Left ventricle myocardium inferior (tissue), 1 donor: ENCODE measurements around the gene CYBA. TPM values are rescaled to one million over a fixed set of nuclear protein-coding genes. Genes with fewer than 3 reads are reported as not detected.

Experiments used
- DNase-seq: peaks from one replicate; pipeline ENCODE4 v3.0.0-alpha.2; 2020
- H3K27ac ChIP-seq: fragments of 200-600 bp; replicated peaks from 2 replicates; pipeline ENCODE4 v1.8.0; 2021
- H3K27me3 ChIP-seq: fragments of 200-600 bp; 2 replicates; pipeline ENCODE4 v1.8.0; 2021; ENCODE audit warnings: low read depth
- H3K36me3 ChIP-seq: fragments of 200-600 bp; 2 replicates; pipeline ENCODE4 v1.8.0; 2021
- H3K4me1 ChIP-seq: fragments of 200-600 bp; 2 replicates; pipeline ENCODE4 v1.8.0; 2021
- H3K4me3 ChIP-seq: fragments of 200-600 bp; 2 replicates; pipeline ENCODE4 v1.8.0; 2021; ENCODE audit warnings: mild to moderate bottlenecking, moderate library complexity
- H3K9me3 ChIP-seq: fragments of 200-600 bp; replicated peaks from 2 replicates; pipeline ENCODE4 v1.8.0; 2021
- CTCF ChIP-seq: fragments of 200-600 bp; IDR thresholded peaks from 2 replicates; pipeline ENCODE4 v1.8.0; 2021; ENCODE audit warnings: antibody characterized with exemption, mild to moderate bottlenecking, borderline replicate concordance
- intact Hi-C: fragments of 100-400 bp; cut with micrococcal nuclease; formaldehyde crosslinking; loops from one replicate; pipeline ENCODE4 v1.11.0; 2022
- total RNA-seq: library from RNA; stranded (reverse); fragmentation: NEBNext Ultra II Directional; extraction: Animal tissue kit (Norgen Biotek cat#: 25700); gene quantifications from one replicate; pipeline ENCODE4 v1.2.1, GENCODE V29; 2021
- donor health status: DM: no; HTN: yes; CAD: no; lungs with severe emphysema.

Gene CYBA
- total RNA-seq, 1 donor from 2014 or later, result 42.6 TPM

- no peak for DNase-seq
- no peak for TF ChIP-seq CTCF
- Histone ChIP-seq H3K4me3 (no peak overlapping the region), H3K9me3 (no peaks in the 10 kb centered on the region), H3K27ac (no peak overlapping the region), H3K36me3 (no peaks in the 10 kb centered on the region), H3K27me3 (peaks cover 88% of the 10 kb centered on the region), H3K4me1 (peaks cover 37% of the 10 kb centered on the region)
- intact Hi-C loops, result no loop called here
These were observed 37.3 kb upstream of the CYBA start for GRCh38 chr16:88688013-88688778.

GRCh38 chr16:88687676-88688012 lies 36.8 kb upstream of the CYBA start:
- Histone ChIP-seq H3K4me1 (peaks cover 37% of the 10 kb centered on the region), H3K9me3 (no peaks in the 10 kb centered on the region), H3K27me3 (peaks cover 94% of the 10 kb centered on the region), H3K4me3 (no peak overlapping the region), H3K36me3 (no peaks in the 10 kb centered on the region), H3K27ac (no peak overlapping the region)
- DNase-seq, result no peak
- no peak for TF ChIP-seq CTCF
- intact Hi-C loops, result no loop called here

- H3K4me3 ChIP-seq, result no peak overlapping the region
- H3K4me1 ChIP-seq, result peaks cover 37% of the 10 kb centered on the region
- no peak for DNase-seq
- H3K27ac ChIP-seq, result no peak overlapping the region
- intact Hi-C loops, result no loop called here
- H3K36me3 ChIP-seq, result no peaks in the 10 kb centered on the region
- no peaks in the 10 kb centered on the region for H3K9me3 ChIP-seq
- TF ChIP-seq CTCF, result no peak
- H3K27me3 ChIP-seq, result peaks cover 97% of the 10 kb centered on the region
These were observed 36.4 kb upstream of the CYBA start for GRCh38 chr16:88687254-88687576.

- Histone ChIP-seq H3K27me3 (peaks cover 98% of the 10 kb centered on the region), H3K4me1 (peaks cover 37% of the 10 kb centered on the region), H3K9me3 (no peaks in the 10 kb centered on the region), H3K4me3 (peak within 1 kb of the TSS; percentile 76), H3K36me3 (no peaks in the 10 kb centered on the region), H3K27ac (peak within 1 kb of the TSS; percentile 13)
- DNase-seq, result peak; percentile 85
- intact Hi-C loops, result no loop called here
- TF ChIP-seq CTCF, result no peak
These were observed 35.8 kb upstream of the CYBA start, which contains the start of gene SNAI3 for GRCh38 chr16:88686439-88687253. SNAI3 (minus strand) TSS chr16:88686507; CDS start chr16:88686406, 101 bp downstream.

GRCh38 chr16:88686062-88686438 lies 35.2 kb upstream of the CYBA start:
- Histone ChIP-seq H3K27ac (peak overlapping the region; percentile 13), H3K4me3 (peak overlapping the region; percentile 76), H3K36me3 (no peaks in the 10 kb centered on the region), H3K9me3 (no peaks in the 10 kb centered on the region), H3K27me3 (peaks cover 98% of the 10 kb centered on the region), H3K4me1 (peaks cover 37% of the 10 kb centered on the region)
- no peak for TF ChIP-seq CTCF
- DNase-seq, result no peak
- intact Hi-C loops, result no loop called here
